IPS-NIHi11 (cell line): ENCODE results near the gene TIMM22.
A peak's percentile ranks its signal among the peaks of the same experiment; 100 is the strongest.
"Not testable (repeated sequence)": the region's sequence is repeated elsewhere in the genome, so short reads cannot be mapped to it uniquely, and the experiment has no call there.

ENCODE experiments used
- DNase-seq: peaks from one replicate; pipeline ENCODE4 v3.0.0; 2012; ENCODE audit warnings: mixed read lengths, low spot score

Gene TIMM22

GRCh38 chr17:996554-997344 is at the start of gene TIMM22:
TSS of gene TIMM22 (plus strand) at chr17:997129. CDS start at chr17:997143, 14 bp downstream.
- DNase-seq = peak; percentile 99

DNA sequence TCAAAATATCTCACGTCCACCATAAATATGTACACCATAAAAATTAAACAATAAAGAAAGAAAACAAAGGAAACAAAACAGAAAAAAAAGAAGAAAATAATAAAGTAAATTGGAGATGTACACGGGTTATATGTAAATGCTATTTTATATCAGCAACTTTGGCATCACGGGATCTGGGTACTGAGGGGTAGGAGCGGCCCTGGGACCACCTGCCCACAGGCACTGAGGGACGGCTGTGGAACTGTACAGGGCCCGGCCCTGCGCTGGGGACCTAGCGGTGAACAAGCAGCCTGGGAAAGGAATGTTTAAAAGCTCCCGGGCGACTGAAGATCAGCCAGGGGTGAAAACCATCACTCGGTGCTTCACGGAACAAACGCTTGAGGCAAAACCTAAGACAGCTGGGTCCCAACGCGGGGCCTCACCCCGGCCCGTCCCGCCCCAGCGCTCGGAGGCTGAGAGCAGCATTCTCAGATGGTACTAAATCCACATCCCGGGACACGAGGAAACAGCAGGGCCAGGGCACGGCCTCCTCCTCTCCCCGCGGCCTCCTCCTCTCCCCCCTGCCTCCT is 48.6 kb upstream of the TIMM22 start:
- DNase-seq = peak; percentile 38

DNA sequence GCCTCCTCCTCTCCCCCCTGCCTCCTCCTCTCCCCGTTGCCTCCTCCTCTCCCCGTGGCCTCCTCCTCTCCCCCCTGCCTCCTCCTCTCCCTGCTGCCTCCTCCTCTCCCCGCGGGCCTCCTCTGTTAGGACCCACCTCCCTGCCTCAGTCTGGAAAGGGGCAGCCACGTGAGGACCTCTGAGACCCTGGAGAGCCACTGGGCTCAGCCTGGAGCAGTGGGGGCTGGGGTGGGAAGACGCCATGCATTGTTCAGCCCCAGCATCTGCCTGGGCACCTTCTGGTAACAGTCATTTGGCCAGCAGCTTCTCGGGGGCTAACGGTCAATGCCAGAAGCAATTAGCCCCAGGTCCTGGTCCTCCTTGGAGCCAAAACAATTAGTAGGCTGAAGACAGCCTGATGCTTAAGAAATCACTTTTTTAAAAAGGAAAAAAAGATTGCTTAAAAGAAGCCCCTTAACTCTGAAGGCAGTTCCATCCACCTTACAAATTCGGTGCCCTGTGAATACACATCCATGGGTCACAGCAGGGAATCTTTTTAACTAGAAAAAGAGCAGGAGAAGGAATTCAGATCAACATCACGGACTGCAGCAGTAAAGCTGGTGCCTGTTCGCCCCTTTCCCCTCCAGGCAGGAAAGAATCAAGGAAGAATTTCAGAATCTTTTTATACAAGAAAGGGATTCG is 47.2 kb upstream of the TIMM22 start:
- DNase-seq = peak; percentile 71

GRCh38 chr17:951325-952132 is 45.4 kb upstream of the TIMM22 start:
- DNase-seq = peak; percentile 99

GRCh38 chr17:952592-952991 is 44.3 kb upstream of the TIMM22 start:
- DNase-seq = not testable (repeated sequence)

GRCh38 chr17:953767-954166 is 43.2 kb upstream of the TIMM22 start:
- no peak for DNase-seq

DNA sequence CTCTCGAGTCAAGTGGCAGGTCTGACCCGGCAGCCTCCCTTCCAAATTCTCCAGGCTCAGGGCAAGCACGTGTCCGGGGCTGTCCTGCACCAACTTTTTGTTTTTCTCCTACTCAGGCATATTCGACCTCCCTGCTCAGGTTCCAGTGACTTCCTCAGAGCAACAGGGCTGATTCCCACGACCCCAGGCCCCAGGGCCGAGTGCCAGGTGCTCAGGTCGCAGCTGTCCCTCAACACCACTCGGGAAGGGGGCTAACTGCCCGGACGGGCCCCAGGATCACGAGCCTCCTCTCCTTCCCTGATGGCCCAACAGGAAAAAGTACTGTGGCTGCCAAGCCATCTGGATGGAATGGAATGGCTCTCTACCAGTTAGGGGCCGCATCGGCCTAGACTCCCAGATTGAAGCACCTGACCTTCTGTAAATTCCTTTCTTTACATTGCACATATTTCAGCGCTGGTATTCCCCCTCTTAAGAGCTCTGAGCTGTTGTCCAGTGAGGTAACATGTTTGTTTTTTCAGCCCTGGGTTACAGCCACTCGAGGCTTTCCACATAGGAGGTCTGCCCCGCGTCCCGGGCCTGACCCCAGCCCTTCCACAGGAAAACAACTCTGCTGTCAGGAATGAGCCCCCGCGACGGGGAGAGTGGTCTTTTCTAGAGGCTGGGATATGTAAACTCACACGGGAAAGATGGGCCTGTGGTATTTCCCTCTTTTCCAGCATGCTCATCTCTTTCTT is 42.3 kb upstream of the TIMM22 start:
- peak; percentile 36 for DNase-seq

DNA sequence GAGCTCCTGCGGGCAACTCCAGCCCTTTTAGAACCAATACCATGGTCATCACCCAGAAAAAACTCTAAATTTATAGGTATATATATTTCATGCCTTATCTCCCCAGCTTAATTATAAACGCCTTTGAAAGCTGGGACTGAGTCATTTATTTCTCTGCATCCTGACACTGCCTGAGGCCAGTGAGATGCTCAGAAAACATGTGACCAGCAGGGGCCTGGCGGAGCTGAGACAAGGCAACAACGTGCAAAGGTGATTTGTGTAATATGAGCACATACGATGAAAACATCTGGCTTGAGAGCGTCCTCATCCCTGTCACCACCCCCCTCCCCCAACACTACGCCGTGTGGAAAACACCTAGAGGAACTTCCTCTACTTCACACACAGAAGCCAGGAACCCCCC is 40.0 kb upstream of the TIMM22 start:
- DNase-seq = peak; percentile 37

DNA sequence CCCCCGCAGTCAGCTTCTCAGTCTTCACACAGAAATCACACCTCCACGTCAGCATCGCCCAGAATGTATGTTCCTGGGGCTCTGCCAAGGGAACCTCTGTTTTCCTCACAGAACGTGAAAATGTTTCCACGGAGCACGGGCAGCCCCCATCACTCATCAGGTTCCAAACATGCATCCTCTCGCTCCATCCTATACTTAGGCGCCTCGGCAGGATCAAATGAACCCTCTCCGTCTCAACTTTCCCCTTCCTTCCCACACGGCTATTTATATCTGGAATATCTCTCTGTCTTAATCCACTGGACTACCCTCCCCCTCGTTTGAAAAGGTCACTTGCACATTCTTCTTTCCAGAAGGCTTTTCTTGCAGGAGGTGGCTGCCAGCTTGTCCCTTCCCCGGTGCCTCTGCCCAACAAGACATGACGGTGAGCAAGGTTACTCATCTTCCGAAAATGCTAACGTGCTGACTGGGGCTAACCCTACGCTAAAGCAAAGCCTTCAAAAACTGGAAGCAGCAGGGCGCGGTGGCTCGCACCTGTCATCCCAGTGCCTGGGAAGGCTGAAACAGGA is 39.0 kb upstream of the TIMM22 start:
- no peak for DNase-seq

GRCh38 chr17:958712-959451 is 38.0 kb upstream of the TIMM22 start:
- no peak for DNase-seq

DNA sequence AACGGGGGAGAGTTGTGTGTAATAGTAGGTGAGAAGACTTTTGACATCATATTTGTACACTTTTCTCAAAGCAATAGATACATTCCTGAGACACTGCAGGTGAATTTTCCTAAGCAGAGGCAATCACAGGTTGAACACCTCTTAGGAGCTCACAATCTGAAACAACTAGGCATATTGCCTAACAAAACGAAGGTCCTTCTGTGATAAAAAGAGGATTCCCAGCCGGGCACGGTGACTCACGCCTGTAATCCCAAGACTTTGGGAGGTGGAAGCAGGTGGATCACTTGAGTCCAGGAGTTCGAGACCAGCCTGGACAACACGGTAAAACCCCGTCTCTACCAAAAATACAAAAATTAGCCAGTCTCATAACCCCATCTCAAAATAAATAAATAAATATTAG is 34.8 kb upstream of the TIMM22 start:
- no peak for DNase-seq

DNA sequence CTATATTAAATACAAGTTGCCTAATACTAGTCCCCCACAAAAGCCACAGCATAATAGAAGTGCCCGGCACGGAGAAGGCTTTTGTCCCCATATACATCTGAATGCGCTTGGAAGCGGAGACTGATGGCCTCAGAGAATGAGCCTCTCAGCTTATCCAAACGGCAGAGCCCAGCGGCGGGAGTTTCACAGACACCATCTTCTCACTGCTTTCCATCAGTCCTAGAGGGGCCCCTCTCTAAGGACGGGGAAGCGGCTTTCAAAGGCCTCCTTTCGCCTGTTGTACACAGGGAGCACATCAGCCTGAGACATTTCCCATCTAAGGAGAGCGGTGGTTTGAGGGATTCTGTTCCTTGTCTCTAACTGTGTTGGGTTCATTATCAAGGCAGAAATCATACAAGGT is 34.3 kb upstream of the TIMM22 start:
- peak; percentile 54 for DNase-seq

DNA sequence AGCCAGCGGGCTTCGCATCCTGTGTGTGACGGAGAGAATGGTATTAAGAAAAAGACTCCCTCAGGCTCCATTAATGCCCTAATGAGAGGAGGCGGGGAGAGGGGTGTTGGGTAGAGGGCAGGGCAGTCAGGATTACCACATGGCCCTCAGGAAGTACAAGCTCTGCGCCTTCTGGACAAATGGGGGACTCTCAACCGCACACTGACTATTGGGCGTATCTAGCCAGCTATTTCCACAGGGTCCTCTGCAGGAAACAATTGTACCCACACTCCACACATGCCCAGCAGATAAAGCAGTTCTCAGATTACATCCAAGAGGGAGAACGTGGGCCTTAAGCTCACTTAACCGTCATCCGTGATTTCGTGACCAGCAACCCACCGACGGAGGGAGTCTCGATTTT is 32.1 kb upstream of the TIMM22 start:
- DNase-seq = no peak

DNA sequence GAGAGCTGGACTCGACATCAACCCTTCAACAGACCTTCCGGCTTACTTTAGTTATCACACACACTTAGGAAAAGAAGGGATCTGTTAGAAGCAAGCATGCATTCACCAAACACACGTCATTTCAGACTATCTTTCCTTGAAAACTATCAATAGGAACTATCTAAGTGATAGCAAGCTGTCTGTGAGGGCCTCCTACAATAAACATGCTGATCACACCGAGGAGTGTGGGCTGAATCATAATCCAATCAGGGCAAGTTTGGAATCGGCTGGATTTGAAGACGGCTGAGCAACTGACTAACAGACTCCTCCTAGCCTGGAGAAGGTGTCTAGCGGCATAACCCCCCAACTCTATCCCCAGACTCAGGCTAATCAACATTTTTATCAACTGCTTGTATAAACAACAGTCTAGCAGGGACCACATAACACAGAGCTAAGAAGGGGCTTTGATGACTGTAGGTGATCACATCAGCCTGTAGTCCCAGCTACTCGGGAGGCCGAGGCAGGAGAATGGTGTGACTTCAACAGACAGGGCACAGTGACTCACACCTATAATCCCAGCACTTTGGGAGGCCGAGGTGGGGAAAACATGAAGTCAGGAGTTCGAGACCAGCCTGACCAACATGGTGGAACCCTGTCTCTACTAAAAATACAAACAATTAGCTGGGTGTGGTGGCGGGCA is 31.5 kb upstream of the TIMM22 start:
- DNase-seq = no peak

DNA sequence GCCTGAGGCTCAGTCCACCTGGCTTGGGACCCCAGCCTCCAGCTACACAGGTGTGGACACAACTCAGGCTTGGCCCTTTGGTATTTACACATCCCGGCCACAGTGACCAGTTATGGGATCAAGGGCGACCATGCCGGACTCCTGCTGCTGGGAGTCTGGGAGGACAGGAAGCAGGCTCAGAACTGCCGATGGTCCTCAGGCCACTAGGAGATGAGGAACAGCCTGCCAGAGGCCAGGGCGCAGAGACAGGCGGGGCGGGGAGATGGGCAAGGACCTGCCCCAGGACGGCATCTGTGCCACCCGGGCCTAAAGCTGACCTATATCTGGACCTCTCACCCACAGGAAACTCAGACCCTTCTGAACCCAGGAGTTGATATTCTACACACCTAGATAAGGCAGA is 29.8 kb upstream of the TIMM22 start:
- DNase-seq = no peak

GRCh38 chr17:968812-969730 is 27.9 kb upstream of the TIMM22 start:
- no peak for DNase-seq

DNA sequence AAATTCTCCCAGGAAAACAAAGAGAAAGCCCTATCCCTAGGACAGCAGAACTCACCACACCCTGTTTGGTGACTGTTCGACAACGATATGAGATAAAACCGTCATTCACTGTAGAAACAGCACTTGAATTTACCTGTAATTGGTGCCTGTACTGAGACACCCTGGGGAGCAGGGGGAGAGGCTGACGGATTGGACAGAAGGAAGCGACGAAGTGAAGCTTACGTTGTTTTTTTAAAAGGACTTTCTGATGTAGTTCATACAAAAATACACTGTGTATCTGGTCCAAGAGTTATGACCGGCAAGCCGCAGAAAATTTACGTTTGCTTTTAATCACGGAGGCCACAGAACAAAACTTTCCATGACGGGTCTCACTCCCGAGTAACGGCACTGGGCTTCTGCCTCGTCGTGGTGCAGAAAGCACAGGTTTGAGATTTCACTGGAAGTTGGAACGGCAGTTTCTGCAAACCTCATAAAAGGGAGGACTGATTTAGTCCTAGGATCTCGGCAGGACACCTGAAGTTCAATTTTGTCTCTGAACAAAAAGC is 27.0 kb upstream of the TIMM22 start:
- DNase-seq = no peak

DNA sequence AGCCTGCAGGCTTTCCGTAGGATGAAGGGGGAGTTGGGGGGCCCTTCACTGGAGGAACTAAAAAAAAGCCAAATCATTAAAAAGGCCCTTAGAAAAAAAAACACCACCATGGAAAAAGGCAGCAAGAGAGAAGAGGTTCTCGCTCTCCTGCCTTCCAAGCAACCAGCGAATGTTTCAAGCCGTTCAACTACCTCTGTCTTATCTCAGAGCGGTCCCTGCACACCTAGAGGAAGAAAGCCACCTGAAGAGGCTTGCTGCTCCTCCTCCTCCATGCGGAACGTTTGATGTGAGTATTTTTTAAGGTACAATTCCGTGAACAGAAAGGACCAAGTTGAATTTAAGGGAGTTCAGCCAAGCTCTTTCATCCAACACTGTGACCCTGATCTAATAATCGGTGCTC is 26.6 kb upstream of the TIMM22 start:
- DNase-seq = no peak

GRCh38 chr17:971861-972260 is 25.1 kb upstream of the TIMM22 start:
- not testable (repeated sequence) for DNase-seq
